ENCODE results near the gene DNM1.

The DNM1 gene

DNA sequence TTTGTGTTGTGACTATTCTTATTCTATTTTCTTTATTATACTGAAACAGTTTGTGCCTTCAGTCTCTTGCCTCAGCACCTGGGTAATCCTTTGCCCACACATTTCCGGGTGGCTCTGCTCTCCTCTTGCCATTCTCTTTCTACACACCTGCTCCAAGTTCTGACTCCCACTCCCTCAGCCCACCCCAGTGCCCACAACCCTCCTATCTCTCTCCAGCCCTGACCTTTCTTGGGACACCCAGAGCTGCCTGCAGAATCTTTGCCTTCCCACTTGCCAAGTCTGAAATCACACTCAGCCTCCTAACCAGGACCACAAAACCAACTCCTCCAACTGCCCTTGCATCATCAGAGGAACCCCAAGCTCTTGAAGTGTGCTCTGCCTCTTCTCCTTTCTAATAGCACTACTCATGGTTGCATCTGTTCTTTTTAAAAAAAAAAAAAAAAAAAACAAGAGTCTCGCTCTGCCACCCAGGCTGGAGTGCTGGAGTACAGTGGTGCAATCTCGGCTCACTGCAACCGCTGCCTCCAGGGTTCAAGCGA lies 77.0 kb downstream of the DNM1 start:
- DNase-seq, result no peak

- DNase-seq, result no peak
These were observed 79.3 kb downstream of the DNM1 start for GRCh38 chr9:128282500-128282899.

DNA sequence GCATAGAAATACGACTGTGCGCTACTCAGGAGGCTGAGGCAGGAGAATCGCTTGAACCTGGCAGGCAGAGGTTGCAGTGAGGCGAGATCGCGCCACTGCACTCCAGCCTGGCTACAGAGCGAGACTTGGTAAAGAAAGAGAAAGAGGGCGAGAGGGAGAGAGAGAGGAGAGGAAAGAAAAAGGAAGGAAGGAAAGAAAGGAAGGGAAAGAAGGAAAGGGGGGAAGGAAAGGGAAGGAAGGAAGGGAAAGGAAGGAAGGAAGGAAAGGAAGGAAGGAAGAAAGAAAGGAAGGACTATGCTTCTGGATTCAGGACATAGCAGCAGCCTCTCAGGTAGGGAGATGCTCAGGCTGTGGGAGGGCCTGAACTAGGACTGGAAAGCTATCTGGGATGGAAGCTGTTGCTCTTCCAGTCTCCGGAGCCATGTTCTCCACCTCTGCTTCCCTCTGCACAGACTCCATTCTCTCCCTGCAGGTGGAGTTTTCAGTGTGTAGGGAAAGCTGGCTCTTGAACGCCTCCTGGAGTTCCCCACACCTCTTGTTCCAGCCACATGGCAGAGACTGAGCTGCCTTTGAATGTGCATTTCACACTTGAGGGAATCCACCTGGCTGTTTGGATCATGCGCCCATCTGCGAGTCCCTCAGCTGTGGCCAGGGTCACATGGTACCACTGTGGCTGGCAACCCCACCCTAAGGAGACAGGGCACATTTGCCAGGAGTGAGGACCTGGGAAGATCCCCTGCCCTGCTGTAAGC lies 82.0 kb downstream of the DNM1 start:
- no peak for DNase-seq

GRCh38 chr9:128286440-128286839 lies 83.3 kb downstream of the DNM1 start:
- DNase-seq, result peak; percentile 75

- DNase-seq, result no peak
These were observed 85.3 kb downstream of the DNM1 start for GRCh38 chr9:128288273-128289004.

DNA sequence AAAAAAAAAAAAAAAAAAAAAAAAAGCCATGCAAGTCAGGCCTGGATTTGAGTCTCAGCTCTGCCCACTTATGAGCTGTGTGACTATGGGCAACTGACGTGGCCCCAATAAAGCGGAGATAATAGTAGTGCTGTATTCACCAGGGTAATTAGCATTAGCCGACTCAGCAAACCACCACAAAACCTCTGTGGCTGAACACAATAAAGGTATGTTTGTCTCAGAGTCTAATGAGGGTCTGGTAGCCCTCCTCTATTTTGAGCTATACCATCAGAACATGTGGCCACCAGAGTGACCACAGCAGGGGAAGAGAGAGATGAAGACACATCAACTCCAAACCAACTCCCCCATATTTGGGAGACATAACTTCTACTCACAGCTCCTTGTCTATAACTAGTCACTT lies 88.8 kb downstream of the DNM1 start:
- DNase-seq, result no peak

- no peak for DNase-seq
These were observed 89.9 kb downstream of the DNM1 start for GRCh38 chr9:128293091-128293490.

- DNase-seq, result no peak
These were observed 91.0 kb downstream of the DNM1 start for GRCh38 chr9:128294142-128294541.

- DNase-seq, result no peak
These were observed 93.4 kb downstream of the DNM1 start for GRCh38 chr9:128296340-128297220.

DNA sequence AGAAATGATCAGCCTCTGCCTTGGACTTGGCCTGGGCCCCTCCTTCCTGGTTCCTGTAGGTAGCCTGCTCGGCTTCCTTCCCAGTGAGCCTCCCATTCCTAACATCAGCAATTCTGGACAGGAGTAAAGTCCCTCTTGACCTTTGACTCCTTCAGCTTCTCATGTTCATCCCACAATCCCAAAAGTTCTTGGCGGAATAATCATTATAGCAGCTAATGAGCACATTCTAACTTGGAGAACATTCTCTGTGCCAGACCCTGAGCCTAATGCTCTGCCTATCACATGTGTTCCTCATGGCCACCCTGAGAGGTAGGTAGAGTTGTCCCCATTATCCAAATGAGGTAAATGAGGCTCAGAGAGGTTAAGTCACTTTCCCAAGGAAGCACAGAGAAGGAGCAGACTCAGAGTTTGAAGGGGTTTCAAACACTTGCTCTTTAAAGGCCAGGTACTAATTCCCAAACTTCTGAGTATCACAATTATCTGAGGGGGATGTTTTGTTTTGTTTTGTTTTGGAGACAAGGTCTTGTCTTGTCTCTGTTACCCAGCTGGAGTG lies 94.1 kb downstream of the DNM1 start:
- DNase-seq, result no peak

- no peak for DNase-seq
These were observed 95.6 kb downstream of the DNM1 start for GRCh38 chr9:128298535-128299482.

DNA sequence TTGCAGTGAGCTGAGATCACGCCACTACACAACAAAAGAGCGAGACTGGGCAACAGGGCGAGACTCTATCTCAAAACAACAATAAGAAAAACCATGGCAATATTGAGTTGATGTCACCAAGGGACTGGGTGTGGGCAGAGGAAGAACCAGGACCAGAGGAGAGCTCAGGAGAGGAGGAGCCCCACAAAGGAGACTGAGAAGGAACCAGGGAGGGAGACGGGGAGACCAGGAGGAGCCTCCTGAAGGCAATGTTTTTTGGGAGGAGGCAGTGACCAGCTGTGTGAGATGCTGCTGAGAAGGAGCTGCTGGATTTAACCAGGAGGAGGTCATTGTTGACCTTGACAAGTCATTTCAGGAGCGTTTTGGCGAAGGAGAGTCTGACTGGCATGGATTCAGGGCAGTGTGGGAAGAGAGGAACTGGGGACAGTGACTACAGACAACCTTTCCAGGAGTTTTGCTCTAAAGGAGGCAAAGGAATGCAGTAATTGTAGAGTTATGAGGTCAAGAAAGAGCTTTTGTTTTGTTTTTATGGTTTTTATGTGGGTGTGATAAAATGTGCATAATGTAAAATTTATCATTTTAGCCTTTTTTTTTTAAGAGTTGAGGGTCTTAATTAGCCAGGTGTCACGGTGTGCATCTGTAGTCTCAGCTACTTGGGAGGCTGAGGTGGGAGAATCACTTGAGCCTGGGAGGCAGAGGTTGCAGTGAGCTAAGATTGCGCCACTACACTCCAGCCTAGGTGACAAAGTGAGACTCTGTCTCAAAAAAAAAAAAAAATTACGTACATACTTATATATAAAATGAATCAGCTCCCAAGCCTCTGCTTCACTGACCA lies 101.2 kb downstream of the DNM1 start:
- no peak for DNase-seq
